GM18508 (cell line): Measurements from ENCODE around the gene SCMH1.

ENCODE experiments used
- ATAC-seq: cut with Tn5 transposase; IDR thresholded peaks from one replicate; pipeline ENCODE4 v1.9.1; 2021; ENCODE audit warnings: moderate number of reproducible peaks; ENCODE audit not compliant: insufficient read depth, unreplicated experiment

SCMH1 gene

DNA sequence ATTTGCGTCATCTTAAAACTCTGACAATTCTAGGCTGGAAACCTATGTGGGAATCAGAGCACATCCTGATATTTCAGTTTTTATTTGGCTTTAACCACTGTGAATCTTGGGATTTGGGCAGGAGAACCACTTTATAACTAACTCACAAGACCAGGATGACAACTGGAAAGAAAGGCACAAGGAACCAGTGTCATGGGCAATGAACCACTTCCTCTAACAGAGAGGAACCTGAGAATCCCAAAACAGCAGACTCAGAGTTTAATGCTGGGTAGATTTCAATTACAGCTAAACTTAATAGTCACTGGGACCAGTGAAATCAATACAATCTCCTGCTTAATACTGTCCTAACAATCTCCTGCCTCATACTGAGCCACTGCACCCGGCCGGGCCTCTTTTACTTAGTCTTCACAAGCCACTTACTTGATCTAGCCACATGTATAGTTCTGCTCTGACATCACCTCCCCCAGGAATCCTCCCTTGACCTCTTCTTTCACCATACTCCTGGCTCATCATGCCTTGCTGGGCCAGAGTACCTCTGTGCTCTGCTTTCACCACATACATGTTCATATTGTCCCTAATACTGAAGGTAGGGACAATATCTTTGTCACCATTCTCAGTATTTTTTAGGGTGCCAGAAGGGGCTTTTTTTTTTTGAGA lies 200.4 kb downstream of the SCMH1 start:
- ATAC-seq, result no peak

DNA sequence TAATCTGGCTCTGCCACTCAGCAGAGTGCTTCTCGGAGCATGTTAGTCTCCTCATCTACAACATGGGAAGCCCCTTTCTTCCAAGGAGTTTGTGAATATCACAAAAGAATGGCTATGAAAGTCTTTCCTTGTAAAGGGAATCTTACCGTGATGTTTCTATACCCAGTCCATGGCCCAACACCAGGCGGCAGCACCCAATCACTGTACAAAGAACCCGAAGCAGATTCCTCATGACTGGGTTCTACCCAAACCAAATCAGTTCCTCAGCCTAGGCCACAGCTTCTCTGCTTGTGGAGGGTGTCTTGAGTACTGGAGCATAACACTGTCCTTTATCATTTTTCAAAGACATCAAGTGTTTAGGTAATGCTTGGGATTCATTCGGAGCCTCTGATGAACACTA lies 204.0 kb downstream of the SCMH1 start:
- ATAC-seq, result no peak

DNA sequence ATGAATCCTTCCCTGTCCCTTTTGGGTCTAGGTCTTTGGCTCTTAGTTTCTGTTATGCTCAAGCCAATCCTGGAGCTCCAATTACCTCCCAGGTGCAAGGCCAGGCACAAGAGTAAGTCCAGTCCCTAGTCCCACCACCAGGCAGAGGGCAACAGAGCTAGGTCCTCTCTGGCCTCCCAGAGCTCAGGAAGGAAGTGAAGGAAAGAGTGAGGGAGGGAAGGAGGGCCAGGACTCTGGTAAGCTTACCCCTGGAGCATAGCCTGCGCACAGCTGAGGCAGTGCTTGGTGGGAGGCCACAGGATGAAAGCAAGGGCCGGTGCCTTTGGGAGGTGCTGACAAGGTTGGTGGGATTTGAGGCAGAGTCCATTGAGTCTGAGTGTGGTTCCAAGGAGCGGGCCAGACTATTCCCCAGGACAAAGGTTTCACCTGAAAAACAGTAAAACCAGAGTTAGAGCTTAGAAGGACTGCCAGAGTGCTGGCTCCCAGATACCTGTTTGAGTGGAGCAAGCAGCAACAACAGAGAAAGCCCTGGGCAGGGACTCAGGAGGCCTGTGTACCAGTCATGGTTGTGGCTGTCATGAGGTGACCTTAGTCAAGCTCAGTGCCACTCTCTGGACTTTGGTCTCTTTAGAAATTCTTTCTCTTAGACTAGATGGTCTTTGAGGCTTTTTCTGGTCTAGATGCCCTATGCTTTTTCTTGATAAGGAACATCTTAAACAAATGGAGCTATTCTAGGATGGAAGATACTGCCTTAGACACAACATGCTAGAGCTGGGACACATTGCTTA lies 204.8 kb downstream of the SCMH1 start:
- no peak for ATAC-seq

DNA sequence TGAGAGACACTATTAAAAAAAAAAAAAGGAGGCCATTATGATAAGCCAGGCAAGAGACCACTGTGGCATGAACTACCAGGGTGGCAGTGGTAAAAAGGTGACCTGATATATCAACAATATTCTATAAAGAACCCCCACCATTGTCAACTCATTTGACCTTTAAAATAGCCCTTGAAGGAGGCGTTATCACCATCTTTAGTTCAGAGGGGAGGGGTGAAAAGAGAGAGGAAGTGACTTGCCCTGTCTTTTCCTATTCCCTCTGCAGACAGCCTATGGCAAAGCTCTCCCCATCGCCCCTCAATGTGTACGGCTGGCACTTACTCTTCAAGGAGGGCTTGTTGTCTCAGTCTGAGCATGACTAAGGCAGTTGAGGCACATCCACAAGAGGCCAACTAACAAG lies 208.8 kb downstream of the SCMH1 start:
- no peak for ATAC-seq

DNA sequence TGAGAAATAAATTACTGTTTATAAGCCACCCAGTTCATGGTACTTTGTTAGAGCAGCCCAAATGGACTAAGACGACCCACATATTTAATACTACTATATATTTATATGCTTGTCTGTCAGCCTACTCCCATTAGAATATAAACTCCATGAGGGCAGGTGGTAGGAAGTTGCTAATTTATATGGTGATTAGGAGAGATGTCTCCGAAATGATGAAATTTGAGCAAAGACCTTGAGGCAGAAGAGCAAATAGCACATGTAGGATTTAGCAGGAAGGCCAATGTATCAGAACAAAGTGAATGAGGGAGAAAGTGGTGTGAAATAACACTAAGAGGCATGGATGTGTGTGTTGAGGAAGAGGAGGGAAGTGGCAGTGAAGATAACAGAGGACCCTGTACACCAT lies 210.0 kb downstream of the SCMH1 start:
- no peak for ATAC-seq

DNA sequence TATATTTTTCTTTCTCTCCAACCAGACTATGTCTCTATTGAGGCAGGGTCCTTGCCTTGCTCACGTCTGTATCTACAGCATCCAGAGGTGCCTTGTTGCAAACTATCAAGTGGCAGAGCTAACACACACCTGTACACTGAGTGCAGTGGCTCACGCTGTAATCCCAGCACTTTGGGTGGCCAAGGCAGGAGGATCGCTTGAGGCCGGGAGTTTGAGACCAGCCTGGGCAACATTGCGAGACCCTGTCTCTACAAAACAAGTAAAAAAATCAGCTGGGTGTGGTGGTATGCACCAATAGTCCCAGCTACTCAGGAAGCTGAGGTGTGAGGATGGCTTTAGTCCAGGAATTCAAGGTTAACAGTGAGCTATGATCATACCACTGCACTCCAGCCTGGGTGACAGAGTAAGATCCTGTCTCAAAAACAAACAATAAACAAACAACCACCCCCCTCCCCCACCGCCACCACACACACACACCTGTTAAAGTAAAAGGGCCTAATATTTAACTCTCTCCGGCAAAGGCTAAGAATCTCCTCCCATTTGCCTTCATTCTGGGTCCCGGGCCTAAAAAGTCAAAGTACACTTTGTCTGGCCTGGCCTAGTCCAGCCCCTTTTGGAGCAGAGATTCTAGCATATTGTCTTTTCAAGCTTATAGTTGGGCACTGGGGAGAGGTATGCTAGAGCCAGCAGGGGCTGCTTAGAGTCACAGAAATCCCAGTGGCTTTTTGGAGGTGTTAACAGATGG lies 211.1 kb downstream of the SCMH1 start:
- no peak for ATAC-seq

DNA sequence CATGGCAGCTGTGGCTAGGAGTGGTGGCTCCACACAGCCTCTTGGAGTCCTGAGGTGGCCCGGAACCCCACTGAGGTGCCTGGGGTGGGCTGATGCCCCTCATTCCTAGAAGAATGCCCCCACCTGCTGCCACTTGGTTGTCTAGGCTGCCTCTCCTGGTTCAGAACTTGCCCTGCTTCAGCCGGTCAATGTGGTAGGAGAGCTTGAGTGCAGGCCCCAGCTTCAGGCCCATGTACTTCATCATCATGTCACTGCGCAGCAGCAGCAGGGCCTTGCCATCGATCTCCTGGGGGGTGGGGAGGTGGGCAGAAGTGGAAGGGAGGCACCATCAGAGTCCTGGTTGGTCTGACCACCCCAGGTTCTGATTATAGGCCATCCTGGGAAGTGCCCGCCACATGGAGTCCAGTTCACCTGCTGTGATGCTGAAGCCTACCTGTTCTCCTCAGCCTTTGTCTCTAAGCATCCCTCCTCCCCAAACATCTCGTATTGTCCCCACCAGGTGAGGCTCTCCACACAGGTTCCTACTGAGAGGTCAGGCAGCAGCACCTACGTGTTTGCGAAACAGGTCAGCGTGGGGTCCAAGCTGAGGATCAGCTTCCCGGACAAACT lies 214.0 kb downstream of the SCMH1 start:
- no peak for ATAC-seq

DNA sequence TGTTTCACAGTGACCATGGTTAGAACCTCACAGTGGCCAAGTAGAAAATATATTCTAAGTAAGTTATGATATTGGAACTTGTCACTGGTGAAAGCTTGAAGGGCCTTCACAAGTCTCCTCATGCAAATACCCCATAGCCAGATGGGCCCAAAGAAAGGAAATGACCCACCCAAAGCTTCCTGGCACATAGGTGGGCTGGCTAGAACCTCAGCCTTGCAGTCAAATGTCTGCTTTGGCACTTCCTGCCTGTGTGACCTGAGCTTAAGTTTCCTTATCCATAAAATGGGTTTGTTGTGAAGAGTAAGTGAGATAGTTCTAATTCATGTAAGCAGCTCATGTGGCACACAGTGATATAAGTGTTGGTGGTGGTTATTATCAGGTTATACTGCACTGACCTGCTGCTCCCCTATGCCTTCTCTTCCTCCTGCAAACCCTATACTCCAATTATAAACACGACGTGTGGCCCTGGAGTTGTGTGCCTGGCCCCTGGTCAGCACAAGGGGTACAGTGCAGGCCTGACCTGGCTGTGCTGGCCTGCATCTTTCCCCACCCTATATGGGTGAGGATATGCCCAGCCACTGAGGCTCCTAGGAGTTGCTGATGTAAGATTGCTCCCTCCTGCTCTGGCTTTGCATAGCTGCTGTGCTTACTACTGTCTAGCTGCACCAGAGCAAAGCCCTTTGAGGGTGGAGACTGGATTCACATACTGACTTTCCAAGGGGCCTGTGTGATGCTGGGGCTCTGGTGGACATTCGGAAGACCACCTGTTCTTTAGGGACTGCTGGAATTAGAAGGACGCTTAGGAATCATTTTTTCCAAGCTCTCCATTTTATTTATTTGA lies 215.9 kb downstream of the SCMH1 start:
- no peak for ATAC-seq

DNA sequence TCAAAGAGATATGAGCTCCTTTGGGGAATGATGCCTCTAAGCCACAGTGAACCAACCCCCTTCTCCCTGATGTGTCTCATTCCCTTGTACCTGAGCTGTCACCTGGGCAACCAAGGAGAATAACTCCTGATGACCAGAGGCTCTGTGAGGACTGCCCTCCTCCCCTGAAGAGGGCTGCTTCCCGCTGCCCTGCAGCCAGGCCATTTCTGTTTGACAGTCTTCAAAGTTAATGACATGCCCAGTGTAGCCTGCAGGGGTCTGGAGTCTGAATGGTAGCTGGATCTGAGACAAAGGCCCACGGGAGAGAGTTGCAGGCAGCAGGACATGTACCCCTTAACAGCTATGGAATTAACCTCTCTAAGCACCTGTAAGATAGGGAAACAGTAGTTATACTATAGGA lies 217.2 kb downstream of the SCMH1 start:
- ATAC-seq, result no peak

DNA sequence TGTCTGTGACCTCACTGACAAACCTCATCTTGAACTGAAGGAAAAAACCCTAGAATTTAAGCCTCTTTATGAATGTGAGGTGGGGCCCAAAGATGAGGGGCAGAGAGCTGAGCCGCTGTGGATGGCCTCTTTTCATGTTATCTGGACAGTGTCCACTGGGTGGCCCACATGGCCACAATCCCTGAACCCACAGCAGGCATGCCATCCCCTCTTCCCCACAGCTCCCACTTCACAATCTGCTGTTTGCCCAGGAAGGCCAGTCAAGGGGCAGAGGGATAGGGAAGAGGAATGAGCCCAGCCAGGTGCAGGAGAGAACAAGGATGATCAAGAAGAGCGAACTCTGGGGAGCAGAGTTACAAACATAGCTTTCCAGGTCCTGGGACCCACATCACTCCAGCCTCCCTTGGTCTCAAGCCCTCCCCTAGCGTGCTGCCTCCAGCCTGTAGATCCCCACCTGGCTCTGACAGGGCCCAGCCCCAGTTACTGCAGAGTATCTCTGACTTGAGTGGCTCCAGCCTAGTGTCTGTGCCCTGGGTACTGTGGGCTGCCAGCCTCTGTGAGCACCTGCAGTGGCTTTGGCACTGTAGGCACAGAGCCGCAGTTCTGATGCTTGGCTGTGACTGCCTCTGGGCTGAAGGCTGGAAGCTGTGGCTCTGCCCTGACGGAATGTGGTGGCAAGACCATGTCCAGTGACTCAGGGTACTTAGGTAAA lies 218.7 kb downstream of the SCMH1 start:
- no peak for ATAC-seq

DNA sequence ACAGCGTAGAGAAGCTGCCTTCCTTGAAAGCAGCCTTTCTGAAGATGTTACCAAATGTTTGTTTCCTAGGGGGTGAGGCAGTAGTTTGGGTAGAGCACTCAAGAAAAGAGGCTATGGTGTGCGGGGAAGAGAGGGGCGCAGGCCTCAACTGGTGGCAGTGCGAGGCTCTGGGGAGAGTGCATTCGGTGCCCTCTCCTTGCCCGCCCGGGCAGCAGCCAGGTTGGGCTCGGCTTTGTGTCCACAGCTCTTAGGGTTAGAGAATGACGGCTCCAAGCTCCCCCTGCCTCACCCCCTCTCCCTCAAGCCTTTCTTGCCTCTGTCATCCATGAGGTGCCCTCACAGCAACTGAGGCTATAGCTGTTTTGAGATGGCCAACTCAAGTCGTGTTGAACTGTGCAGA lies 219.7 kb downstream of the SCMH1 start:
- ATAC-seq, result no peak

DNA sequence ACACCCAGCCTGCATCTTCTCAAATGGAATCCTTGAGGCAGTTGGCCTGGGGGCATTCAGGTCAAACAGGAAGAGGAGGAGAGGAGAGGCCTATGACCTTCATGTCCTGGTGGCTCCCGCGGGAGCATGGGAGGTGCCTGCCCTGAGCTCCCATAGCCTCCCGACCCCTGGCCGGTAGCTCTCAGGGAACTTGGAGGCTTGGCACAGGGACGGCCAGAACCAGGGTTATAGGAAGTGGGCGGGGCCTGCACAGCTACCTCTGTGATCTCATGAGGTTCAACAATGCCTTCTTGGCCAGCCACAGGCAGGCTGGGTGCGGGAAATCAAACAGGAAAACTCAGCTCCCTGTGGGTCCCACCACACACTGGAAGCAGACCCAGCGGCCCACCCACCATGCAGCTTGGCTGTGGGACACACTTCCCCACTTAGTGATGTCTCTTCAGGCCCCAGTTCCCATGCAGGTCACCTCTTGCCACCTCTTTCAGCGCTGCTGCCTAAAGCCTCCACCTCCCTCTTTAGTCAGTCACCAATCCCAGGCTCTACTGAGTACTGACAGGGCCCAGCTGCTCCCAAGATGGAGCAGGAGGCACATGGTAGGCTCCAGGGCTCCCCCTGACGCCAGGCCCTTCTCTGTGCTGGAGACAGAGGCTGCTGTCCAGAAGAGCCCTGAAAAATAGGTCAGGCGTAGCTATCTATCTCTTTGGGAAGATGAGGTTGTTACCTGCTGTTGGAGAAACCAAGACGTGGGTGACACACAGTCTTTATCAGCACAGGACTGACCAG lies 220.4 kb downstream of the SCMH1 start, which contains the start of gene SLFNL1:
TSS of gene SLFNL1 (minus strand) at position 200 of the 783 bp plus-strand sequence. CDS start 1,065 bp downstream, outside the sequence.
- ATAC-seq, result no peak

DNA sequence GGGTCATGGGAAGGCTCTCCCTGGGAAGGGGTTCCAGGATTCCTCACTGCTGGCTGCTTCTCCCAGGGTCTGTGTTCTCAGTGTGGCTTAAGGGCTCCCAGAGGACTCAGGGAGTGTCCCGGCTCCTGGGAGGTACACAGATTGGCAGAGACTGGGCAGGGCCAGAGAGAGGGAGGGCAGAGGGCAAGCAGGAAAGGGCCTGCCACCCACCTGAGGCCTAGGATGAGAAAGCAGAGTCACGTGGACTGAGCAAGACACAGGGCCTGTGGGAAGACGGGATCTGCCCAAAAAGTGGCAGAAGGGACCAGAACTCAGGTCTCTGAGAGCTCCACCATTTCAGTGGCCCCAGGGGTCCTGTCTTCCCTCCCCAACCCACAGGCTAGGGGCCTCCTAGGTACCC lies 221.5 kb downstream of the SCMH1 start:
- no peak for ATAC-seq

DNA sequence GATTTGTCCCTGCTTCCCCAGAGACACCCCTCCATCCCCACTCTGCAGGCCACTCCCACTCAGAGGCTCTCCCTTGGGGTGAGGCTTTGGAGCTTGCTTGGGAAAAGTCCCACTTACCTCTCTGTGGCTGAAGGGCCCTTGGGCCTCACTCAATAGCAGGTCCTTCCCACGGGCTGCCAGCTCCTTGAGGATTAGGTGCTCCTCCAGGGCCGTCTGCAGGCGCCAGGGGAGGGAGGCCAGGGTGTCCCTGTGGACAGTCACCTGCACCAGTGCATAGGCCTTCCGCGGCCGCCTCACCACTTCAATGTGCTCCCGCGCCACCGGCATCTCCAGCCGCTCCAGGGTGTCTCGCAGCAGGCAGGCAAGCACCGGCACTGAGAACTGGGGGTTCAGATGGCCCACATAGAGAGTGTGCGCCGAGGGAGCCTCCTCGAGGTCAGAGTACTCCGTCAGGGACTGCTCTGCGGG lies 222.0 kb downstream of the SCMH1 start:
- no peak for ATAC-seq

DNA sequence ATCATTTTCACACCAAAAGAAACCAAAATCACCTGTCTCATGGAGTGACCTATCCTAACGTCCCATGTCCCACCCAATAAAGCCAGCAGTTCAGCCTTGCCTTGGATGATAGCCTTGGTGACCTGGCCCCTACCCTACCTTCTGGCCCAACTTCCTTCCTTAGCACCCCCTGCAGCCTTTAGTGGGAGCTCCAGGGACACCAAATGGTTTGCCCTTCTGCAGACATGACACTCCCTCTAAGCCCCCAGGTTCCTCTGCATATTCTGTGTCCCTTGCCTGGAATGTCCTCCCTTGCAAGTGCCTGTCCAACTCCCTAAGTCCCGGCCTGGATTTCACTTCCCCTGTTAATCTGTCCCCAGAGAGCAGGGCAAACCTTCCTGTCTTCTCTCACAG lies 222.8 kb downstream of the SCMH1 start:
- ATAC-seq, result no peak

DNA sequence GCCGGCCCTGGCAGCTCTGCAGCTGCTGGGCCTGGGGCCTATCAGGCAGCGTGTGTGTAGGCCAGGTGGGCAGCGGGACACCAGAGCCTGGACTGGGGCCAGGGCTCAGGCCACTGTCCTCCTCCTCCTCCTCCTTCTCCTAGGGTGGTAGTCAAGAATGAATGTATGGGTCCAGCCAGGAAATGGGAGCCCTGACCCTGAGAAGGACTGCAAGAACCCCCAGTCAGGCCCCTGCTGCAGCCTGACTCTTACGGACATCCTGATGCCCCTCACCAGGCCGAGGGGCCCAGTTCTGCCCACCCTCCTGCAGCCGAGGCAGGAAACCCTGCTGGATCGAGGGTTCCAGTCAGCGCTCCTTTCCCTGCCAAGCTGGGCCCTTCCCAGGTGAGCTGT lies 224.1 kb downstream of the SCMH1 start:
- ATAC-seq, result no peak

DNA sequence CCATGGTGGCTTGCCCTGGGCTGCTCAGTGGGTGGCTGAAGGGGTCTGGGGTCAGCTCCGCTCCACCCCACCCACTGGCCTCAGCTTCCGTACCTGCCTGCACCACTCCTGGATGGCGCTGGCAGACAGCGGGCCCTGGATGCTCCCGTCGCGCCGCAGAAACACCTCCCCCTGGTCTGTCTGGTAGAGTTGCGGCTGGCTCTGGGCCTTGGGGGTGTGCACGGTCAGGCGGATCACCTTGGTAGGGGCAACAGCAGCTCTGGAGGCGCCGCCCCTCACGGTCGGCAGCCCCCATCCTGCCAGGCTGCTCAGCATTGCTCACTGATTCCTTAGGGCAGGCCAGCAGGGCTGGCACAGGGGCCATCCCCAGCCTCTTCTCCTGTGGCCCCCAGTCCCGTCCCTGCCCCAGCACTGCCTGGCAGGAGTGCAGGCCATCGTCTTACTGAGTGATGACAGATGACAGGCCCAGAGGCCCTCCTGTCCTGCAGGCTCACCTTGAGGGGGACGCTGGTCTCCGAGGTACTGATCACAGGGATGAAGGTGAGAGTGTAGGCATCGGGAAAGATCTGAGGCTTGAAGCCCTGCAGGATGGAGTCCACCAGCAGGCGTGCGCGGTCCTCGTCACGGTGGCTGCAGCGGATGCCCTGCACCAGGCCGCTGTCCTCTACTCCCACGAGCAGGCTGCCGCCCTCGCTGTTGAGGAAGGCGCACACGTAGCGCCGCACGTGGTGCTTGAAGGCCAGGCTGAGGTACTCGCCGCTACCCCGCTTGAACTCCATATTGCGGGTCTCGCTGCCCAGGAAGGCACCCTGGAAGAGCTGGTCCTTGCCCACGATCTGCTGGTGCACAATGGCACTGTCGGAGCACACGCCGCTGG lies 224.7 kb downstream of the SCMH1 start:
- ATAC-seq, result no peak
